Gastrocnemius medialis (tissue), 4 donors: ENCODE measurements around the gene STON2. TPM values are rescaled to one million over a fixed set of nuclear protein-coding genes. Genes with fewer than 3 reads are reported as not detected.

Experiments used
- ATAC-seq, 2 donors: fragments of 150-250 bp; one replicate each; pipeline ENCODE4 v1.9.1; 2016
- DNase-seq, 2 donors: peaks; one replicate each; pipeline ENCODE4 v3.0.0-alpha.2; 2019
- H3K27ac ChIP-seq, 4 donors: fragments of 200-600 bp; sonication (generic); 1 replicate in 1 of 4; 2 replicates in 3 of 4; pipeline ENCODE4 v1.5.1; 2016 to 2018; ENCODE audit warnings: mild to moderate bottlenecking in 2 of 4, moderate library complexity in 1 of 4
- H3K27me3 ChIP-seq, 3 donors: fragments of 200-600 bp; sonication (generic) in 2 of 3; 1 replicate in 1 of 3; 2 replicates in 2 of 3; pipeline versions ENCODE4 v1.5.1 to v1.6.0; 2016 to 2019; ENCODE audit warnings: mild to moderate bottlenecking in 1 of 3, moderate library complexity in 1 of 3
- H3K36me3 ChIP-seq, 2 donors: fragments of 200-600 bp; sonication (generic) in 1 of 2; one replicate each; pipeline ENCODE4 v1.5.1; 2017 to 2018
- H3K4me1 ChIP-seq, 2 donors: fragments of 200-600 bp; sonication (generic) in 1 of 2; one replicate each; pipeline ENCODE4 v1.5.1; 2016 to 2017; ENCODE audit warnings: mild to moderate bottlenecking in 2 of 2
- H3K4me3 ChIP-seq, 4 donors: fragments of 200-600 bp; sonication (generic) in 3 of 4; 1 replicate in 1 of 4; 2 replicates in 3 of 4; pipeline ENCODE4 v1.5.1; 2016 to 2019; ENCODE audit warnings: mild to moderate bottlenecking in 2 of 4
- H3K9me3 ChIP-seq, 3 donors: fragments of 200-600 bp; sonication (generic) in 2 of 3; 1 replicate in 1 of 3; 2 replicates in 2 of 3; pipeline ENCODE4 v1.5.1; 2016 to 2019
- POLR2A ChIP-seq, 2 donors: fragments of 450-650 bp; IDR thresholded peaks; one replicate each; pipeline ENCODE4 v1.6.1; 2017; ENCODE audit warnings: antibody characterized with exemption in 2 of 2, mild to moderate bottlenecking in 2 of 2, moderate library complexity in 2 of 2
- in situ Hi-C, 4 donors: fragments of 200-750 bp; cut with MboI; loops; one replicate each; pipeline versions ENCODE4 v1.15.0 to v1.8.0; 2017; ENCODE audit warnings: low sequenced_read_pairs in 4 of 4
- intact Hi-C: fragments of 100-400 bp; cut with DNase I; formaldehyde crosslinking; loops from one replicate; pipeline ENCODE4 v1.15.1; 2023; ENCODE audit warnings: low total_unique reads
- total RNA-seq, 4 donors: library from RNA; depleted of rRNA; stranded (reverse); fragments of >200 nt; gene quantifications; one replicate each; pipeline versions ENCODE4 v1.1.0 to v1.2.3, GENCODE V29; 2016
- TF ChIP-seq, protein P1 (sequence below), 5 experiments: fragments of 450-650 bp in 3 of 5; fragments of 200-600 bp in 2 of 5; sonication (generic) in 2 of 5; IDR thresholded peaks in 4 of 5; conservative IDR thresholded peaks in 1 of 5; 1 replicate in 4 of 5; 2 replicates in 1 of 5; pipeline ENCODE4 v1.5.1; 2016 to 2019; ENCODE audit warnings: antibody characterized with exemption in 5 of 5, mild to moderate bottlenecking in 3 of 5, moderate library complexity in 3 of 5

The STON2 gene
- total RNA-seq, 4 donors from 2014 or later: 60.2 to 198 (median 161) TPM

DNA sequence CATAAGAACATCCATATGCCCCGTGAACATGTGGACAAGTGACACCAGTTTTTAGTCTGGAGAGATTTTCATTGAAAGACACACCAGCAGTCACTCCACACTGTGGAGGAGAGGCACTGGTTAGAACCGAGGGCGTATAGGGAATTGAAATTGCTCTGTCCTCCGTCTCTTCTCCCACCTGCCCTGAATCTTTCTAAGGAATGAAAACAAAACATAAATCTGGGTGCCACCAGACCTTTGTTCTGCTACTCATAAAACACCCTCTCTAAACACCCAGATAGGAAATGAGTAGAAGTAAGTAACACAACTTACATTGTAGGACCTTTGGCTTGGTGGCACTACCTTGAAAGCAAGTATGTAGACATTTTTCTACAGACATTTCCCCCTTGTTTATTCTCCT is 37.1 kb upstream of the STON2 start:
- in situ Hi-C loops: no loop called here
- Histone ChIP-seq H3K4me1 (peaks cover 15 to 24% of the 10 kb centered on the region in 2 donors), H3K27me3 (no peaks in the 10 kb centered on the region), H3K4me3 (peak overlapping the region in 1 of 4 donors; percentile 78), H3K9me3 (no peaks in the 10 kb centered on the region), H3K36me3 (no peaks in the 10 kb centered on the region), H3K27ac (peak overlapping the region in 1 of 4 donors; percentile 87)
- intact Hi-C loops: loop anchor here (5.0 kb wide), 1 partner anchor 35 kb away; the partner anchor contains the start of gene STON2
- no peak for ATAC-seq
- no peak for DNase-seq
- TF ChIP-seq POLR2A (IDR thresholded peaks at IDR 0.05): no peak
- TF ChIP-seq, protein P1, sequence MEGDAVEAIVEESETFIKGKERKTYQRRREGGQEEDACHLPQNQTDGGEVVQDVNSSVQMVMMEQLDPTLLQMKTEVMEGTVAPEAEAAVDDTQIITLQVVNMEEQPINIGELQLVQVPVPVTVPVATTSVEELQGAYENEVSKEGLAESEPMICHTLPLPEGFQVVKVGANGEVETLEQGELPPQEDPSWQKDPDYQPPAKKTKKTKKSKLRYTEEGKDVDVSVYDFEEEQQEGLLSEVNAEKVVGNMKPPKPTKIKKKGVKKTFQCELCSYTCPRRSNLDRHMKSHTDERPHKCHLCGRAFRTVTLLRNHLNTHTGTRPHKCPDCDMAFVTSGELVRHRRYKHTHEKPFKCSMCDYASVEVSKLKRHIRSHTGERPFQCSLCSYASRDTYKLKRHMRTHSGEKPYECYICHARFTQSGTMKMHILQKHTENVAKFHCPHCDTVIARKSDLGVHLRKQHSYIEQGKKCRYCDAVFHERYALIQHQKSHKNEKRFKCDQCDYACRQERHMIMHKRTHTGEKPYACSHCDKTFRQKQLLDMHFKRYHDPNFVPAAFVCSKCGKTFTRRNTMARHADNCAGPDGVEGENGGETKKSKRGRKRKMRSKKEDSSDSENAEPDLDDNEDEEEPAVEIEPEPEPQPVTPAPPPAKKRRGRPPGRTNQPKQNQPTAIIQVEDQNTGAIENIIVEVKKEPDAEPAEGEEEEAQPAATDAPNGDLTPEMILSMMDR (IDR thresholded peaks at IDR 0.05 in 4 of 5, conservative IDR thresholded peaks at IDR 0.05 in 1 of 5): no peak

DNA sequence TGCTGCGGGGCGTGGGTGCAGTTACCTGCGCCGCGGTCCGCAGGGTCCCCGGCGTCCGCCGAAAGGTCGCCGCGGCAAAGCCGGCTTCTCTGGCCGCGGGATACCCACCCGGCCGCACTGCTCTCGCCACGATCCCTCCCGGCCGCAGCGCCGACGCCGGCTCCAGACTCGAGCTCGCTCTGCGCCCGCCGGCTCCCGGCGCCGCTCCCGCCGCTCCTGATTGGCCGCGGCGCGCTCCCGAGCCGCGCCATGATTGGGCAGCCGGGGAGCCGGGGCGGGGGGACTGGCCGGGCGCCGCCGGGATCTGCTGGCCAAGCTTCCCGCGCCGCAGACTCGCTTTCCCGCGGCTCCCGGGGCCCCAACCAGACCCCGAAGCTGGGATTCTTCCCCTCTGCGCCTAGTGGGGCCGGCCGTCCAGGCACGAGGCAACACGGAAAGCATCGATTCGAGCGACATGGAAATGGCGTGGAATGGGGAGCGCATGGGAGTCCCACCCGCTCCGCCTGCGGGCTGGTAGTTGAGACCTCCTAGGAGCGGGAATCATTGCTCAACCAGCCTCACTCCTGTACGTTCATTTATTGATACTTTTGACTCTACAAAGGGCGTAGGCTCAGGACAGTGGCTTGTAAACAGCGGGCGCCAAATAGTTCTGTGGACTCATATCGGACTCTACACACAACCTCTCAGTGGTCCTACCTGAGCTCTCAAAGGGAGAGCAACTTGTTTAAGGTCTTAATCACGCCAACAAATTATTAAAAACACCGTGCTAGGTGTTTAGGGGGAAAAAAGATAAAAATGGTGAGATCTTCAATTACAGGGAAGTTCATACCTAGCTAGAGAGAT is 36.4 kb upstream of the STON2 start:
- TF ChIP-seq, protein P1 (IDR thresholded peaks at IDR 0.05 in 4 of 5, conservative IDR thresholded peaks at IDR 0.05 in 1 of 5): no peak
- peak; percentile 83 to 91 for TF ChIP-seq POLR2A (IDR thresholded peaks at IDR 0.05)
- Histone ChIP-seq H3K27me3 (no peaks in the 10 kb centered on the region), H3K36me3 (no peaks in the 10 kb centered on the region), H3K4me3 (peak overlapping the region; percentile 78 to 93 (median 82)), H3K9me3 (no peaks in the 10 kb centered on the region), H3K4me1 (peaks cover 20 to 24% of the 10 kb centered on the region in 2 donors), H3K27ac (peak overlapping the region; percentile 80 to 87 (median 84))
- intact Hi-C loops: loop anchor here (5.0 kb wide), 1 partner anchor 34 kb away; the partner anchor contains the start of gene STON2
- in situ Hi-C loops: no loop called here
- DNase-seq: peak; percentile 62 to 73
- peak; percentile 85 to 88 for ATAC-seq

DNA sequence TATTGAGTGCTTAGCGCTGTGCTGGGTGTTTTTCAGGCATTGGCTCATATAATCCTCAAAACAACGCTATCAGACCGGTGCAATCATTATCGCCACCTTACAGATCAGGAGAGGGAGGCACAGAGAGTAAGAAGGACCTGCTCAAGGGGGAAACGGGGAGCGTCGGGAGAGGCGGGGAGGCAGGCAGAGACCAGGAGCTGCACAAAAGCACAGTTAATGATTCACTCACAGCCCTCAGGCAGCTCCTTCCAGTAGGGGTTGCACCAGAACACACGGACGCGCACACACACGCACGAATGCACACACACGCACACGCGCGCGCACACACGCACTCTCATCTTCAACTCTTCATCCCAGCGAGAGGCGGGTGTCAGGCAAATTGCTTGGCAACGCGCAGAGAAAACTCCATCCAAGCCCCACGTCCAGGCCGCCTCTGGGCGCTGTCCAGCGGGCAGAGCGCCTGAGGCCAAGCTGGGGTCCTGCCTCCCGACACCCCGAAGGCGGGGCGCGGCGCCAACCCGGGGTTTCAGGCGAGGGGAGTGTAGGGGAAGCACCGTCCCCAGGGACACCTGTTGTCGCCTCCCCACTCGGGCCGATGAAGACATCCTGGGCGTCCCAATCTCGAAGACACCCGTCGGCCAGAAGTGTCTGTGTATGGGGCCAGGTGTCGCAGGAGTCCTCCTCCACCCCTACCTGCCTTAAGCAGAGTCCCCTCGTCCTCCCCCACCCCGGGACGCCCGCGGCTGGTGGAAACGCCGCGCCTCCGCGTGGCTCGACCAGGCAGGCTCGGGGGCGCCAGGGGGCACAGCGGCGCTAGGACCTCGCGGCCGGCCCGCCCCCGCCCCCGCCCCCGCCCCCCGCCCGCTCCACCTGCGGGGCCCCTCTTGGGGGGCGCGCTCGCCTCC is 35.5 kb upstream of the STON2 start:
- in situ Hi-C loops (no loop called here), intact Hi-C loops (loop anchor here (5.0 kb wide), 1 partner anchor 33 kb away; the partner anchor contains the start of gene STON2)
- H3K4me3 ChIP-seq: peak overlapping the region; percentile 78 to 93 (median 82)
- peak in 1 of 2 donors; percentile 31 for TF ChIP-seq POLR2A (IDR thresholded peaks at IDR 0.05)
- TF ChIP-seq, protein P1 (IDR thresholded peaks at IDR 0.05 in 4 of 5, conservative IDR thresholded peaks at IDR 0.05 in 1 of 5): no peak
- H3K9me3 ChIP-seq: no peaks in the 10 kb centered on the region
- H3K27ac ChIP-seq: peak overlapping the region; percentile 80 to 87 (median 84)
- ATAC-seq (peak; percentile 53 to 60), DNase-seq (peak; percentile 20 to 54)
- peaks cover 29 to 30% of the 10 kb centered on the region in 2 donors for H3K4me1 ChIP-seq
- no peaks in the 10 kb centered on the region for H3K36me3 ChIP-seq
- H3K27me3 ChIP-seq: no peaks in the 10 kb centered on the region

DNA sequence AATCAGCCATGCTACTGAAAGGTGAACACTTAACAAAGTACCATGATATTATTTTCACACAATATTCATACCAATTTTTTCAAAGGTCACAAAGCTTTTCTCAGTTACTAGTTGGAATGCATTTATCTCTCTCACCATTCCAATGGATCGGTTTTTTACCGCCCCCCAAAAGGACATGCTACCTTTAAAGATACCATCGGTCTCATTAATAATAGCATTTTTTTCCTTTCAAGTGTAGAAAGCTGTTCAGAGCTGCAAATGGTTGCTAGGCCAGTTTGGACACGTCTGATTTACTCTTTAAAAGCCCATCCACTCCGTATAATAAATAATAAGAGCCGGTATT is 34.9 kb upstream of the STON2 start:
- intact Hi-C loops: loop anchor here (5.0 kb wide), 1 partner anchor 33 kb away; the partner anchor contains the start of gene STON2

More for the DNA sequence above, 34.9 kb upstream of the STON2 start:
- H3K27me3 ChIP-seq: no peaks in the 10 kb centered on the region
- no peak for DNase-seq
- peaks cover 35 to 36% of the 10 kb centered on the region in 2 donors for H3K4me1 ChIP-seq
- H3K36me3 ChIP-seq: no peaks in the 10 kb centered on the region
- peak overlapping the region; percentile 80 to 87 (median 84) for H3K27ac ChIP-seq
- in situ Hi-C loops: no loop called here
- TF ChIP-seq, protein P1 (IDR thresholded peaks at IDR 0.05 in 4 of 5, conservative IDR thresholded peaks at IDR 0.05 in 1 of 5): no peak
- TF ChIP-seq POLR2A (IDR thresholded peaks at IDR 0.05): no peak
- ATAC-seq: no peak
- H3K9me3 ChIP-seq: no peaks in the 10 kb centered on the region
- H3K4me3 ChIP-seq: peak overlapping the region; percentile 78 to 93 (median 82)
